ENCODE results near the gene TOPORS. TPM values are rescaled to one million over a fixed set of nuclear protein-coding genes. Genes with fewer than 3 reads are reported as not detected.
"Not testable (repeated sequence)": the region's sequence is repeated elsewhere in the genome, so short reads cannot be mapped to it uniquely, and the experiment has no call there.

Gene TOPORS
- total RNA-seq (10 to 100 TPM in 2 of 4 donors, 1 to 10 TPM in 2; 7.2 to 12.1 (median 9.1) TPM), polyA plus RNA-seq (1 to 10 TPM; 6.2 to 9.8 (median 7.0) TPM)
- long read RNA-seq, donor 1, full-length matches to known transcripts, result 8 of 8 reads
- long read RNA-seq, donor 1, partial matches to known transcripts, result 0 of 8 reads
- long read RNA-seq, donor 1, other reads (novel, unspliced or antisense), result 0 of 8 reads
- long read RNA-seq, donor 2, full-length matches to known transcripts, result 13 of 15 reads
- long read RNA-seq, donor 2, partial matches to known transcripts, result 0 of 15 reads
- long read RNA-seq, donor 2, other reads (novel, unspliced or antisense), result 2 of 15 reads

DNA sequence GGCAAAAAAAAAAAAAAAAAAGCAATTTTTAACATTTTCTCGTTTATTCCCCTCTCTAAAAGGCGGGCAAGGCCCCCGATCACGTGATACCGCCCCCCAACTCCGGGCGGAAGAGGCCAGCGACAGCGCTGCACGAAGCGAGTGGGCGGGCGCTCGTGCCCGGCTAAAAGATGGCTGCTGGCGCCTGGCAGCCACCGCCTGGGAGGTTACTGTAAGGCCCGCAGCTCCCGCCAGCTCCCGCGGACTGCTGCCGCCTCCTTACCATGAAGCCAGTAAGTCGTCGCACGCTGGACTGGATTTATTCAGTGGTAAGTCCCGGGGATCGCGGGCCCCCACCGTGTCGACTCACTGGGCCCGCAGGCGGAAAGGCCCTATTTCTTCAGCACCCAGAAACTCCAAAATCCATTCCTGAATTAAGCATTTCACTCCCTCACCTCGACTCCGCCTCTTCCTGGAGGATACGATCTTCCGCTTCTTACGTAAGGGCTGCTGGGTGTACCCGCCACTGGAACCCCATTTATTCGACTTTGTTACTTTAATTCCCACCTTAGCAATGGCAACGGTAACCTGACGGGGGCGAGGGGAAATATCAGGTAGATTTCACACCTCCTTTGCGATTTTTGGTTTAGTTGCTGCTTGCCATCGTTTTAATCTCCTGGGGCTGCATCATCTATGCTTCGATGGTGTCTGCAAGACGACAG is at the start of gene TOPORS, which contains the start of gene SMIM27:
Gene TOPORS, minus strand, starts transcription at position 415 of the 701 bp plus-strand sequence. Its CDS starts 150 bp downstream, at position 265.
Gene SMIM27, plus strand, starts transcription at position 156 of the 701 bp plus-strand sequence. Its CDS starts 108 bp downstream, at position 264.
- peak within 1 kb of the TSS; percentile 87 for H3K4me3 ChIP-seq
- intact Hi-C loops (cut with DNase I), result loop anchor here in 1 of 2 donors (2.0 kb wide), 1 partner anchor 18 kb away; no protein-coding TSS in a partner anchor
- TF ChIP-seq, protein P1, sequence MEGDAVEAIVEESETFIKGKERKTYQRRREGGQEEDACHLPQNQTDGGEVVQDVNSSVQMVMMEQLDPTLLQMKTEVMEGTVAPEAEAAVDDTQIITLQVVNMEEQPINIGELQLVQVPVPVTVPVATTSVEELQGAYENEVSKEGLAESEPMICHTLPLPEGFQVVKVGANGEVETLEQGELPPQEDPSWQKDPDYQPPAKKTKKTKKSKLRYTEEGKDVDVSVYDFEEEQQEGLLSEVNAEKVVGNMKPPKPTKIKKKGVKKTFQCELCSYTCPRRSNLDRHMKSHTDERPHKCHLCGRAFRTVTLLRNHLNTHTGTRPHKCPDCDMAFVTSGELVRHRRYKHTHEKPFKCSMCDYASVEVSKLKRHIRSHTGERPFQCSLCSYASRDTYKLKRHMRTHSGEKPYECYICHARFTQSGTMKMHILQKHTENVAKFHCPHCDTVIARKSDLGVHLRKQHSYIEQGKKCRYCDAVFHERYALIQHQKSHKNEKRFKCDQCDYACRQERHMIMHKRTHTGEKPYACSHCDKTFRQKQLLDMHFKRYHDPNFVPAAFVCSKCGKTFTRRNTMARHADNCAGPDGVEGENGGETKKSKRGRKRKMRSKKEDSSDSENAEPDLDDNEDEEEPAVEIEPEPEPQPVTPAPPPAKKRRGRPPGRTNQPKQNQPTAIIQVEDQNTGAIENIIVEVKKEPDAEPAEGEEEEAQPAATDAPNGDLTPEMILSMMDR (IDR thresholded peaks at IDR 0.05), result no peak
- ATAC-seq (peak; percentile 96 to 97 (median 96)), DNase-seq (peak; percentile 92 to 95)
- H3K9me3 ChIP-seq, result no peaks in the 10 kb centered on the region
- H3K27me3 ChIP-seq (ENCODE audit: insufficient read depth in 3 of 3, low read length in 2 of 3), result no peaks in the 10 kb centered on the region
- WGBS, 3 donors, result 0% methylated on average over 46 of the region's 46 CpGs
- H3K4me1 ChIP-seq, result peaks cover 23% of the 10 kb centered on the region
- H3K36me3 ChIP-seq (ENCODE audit: insufficient read depth in 1 of 2, low read depth in 1 of 2), result peaks cover 0 to 9% of the 10 kb centered on the region in 2 donors
- peak within 1 kb of the TSS; percentile 95 for H3K27ac ChIP-seq

DNA sequence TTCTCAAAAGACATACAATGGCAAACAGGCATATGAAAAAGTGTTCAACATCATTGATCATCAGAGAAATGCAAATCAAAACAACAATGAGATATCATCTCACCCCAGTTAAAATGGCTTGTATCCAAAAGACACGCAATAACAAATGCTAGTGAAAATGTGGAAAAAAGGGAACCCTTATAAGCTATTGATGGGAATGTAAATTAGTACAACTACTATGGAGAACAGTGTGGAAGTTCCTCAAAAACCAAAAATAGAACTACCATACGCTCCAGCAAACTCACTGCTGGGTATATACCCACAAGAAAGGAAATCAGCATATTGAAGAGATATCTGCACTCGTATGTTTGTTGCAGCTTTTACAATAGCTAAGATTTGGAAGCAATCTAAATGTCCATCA is 46.6 kb upstream of the TOPORS start:
- 71 to 77% (median 74%) methylated on average over 3 of the region's 3 CpGs for WGBS, 3 donors
- DNase-seq; H3K4me3 ChIP-seq; H3K36me3 ChIP-seq (ENCODE audit: insufficient read depth in 1 of 2, low read depth in 1 of 2); H3K27me3 ChIP-seq (ENCODE audit: insufficient read depth in 3 of 3, low read length in 2 of 3); H3K9me3 ChIP-seq; H3K27ac ChIP-seq; H3K4me1 ChIP-seq; intact Hi-C loops (cut with DNase I); ATAC-seq: not testable (repeated sequence)

DNA sequence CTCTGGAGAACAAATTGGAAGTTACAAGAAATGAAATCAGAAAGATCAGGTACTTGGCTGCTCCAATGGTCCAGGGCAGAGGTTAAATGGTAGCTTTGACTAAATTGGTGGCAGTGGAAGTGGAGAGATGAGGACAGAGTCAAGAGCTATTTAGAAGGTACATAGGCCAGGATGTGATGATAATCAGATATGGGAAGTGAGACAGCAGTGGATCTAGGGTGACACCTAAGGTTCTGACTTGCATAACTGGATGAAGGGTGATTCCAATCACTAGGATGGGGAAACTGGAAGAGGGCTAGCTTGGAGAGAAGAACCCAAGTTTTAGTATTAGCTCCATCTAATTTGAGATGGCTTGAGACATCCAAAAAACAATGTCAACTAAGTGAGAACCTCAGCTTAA is 44.5 kb upstream of the TOPORS start:
- no peak overlapping the region for H3K4me3 ChIP-seq
- no peaks in the 10 kb centered on the region for H3K36me3 ChIP-seq (ENCODE audit: insufficient read depth in 1 of 2, low read depth in 1 of 2)
- H3K4me1 ChIP-seq, result no peaks in the 10 kb centered on the region
- TF ChIP-seq, protein P1 (IDR thresholded peaks at IDR 0.05), result no peak
- H3K27ac ChIP-seq, result no peak overlapping the region
- intact Hi-C loops (cut with DNase I), result no loop called here
- no peak for ATAC-seq
- H3K27me3 ChIP-seq (ENCODE audit: insufficient read depth in 3 of 3, low read length in 2 of 3), result no peaks in the 10 kb centered on the region
- peaks cover 3% of the 10 kb centered on the region for H3K9me3 ChIP-seq
- DNase-seq, result no peak

DNA sequence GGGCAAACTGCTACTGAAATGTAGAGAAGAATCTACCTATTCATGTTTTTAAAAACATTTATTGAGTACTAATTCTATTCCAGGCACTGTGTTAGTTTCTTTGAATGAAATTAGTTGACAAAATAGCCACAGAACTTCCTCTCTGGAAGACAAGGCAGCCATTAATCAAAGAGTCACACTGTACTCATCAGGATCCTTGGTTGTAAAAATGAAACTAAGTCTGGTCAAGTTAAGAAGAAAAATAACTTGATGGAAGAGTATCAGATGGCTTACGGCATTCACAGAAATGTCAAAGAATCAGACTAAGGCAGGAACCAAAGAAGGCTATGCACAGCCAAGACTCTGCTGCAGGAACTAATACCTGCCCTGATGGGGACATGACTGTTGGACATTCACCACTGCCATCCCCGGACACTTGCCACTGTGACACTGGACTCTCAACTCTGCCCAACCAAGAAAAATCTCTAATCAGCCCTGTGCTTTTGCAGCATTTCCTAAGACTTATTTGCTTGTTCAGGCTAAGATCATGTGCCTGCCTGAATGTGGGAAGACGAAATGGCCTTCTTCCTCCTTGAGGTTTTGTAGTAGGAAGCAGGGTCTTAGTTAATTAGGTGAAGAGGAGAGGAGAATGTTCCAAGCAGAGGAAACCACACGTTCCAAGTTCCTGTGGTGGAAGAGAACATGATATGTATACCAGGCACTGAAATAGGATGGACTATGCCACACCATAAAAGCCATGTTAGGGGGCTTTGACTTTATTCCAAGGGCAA is 43.9 kb upstream of the TOPORS start:
- intact Hi-C loops (cut with DNase I), result no loop called here
- 60 to 75% (median 70%) methylated on average over 4 of the region's 4 CpGs for WGBS, 3 donors
- Histone ChIP-seq H3K27ac (no peak overlapping the region), H3K36me3 (ENCODE audit: insufficient read depth in 1 of 2, low read depth in 1 of 2) (no peaks in the 10 kb centered on the region), H3K27me3 (ENCODE audit: insufficient read depth in 3 of 3, low read length in 2 of 3) (no peaks in the 10 kb centered on the region), H3K9me3 (peaks cover 3% of the 10 kb centered on the region), H3K4me3 (no peak overlapping the region), H3K4me1 (no peaks in the 10 kb centered on the region)
- no peak for DNase-seq
- TF ChIP-seq, protein P1 (IDR thresholded peaks at IDR 0.05), result no peak
- ATAC-seq, result no peak

GRCh38 chr9:32590898-32591297 is 38.5 kb upstream of the TOPORS start:
- WGBS, 3 donors, result 71 to 75% (median 71%) methylated on average over 1 of the region's 1 CpG
- Histone ChIP-seq H3K4me1 (no peaks in the 10 kb centered on the region), H3K36me3 (ENCODE audit: insufficient read depth in 1 of 2, low read depth in 1 of 2) (no peaks in the 10 kb centered on the region), H3K4me3 (no peak overlapping the region), H3K9me3 (no peaks in the 10 kb centered on the region), H3K27ac (no peak overlapping the region), H3K27me3 (ENCODE audit: insufficient read depth in 3 of 3, low read length in 2 of 3) (peaks cover 0 to 1% (median 0%) of the 10 kb centered on the region in 3 donors)
- intact Hi-C loops (cut with DNase I), result no loop called here
- DNase-seq, result no peak
- ATAC-seq, result no peak
- TF ChIP-seq, protein P1 (IDR thresholded peaks at IDR 0.05), result no peak

Measured in psoas muscle (tissue), 8 donors.